SK-N-MC (cell line): ENCODE data around the gene GSG1L.

Experiments
- EZH2 ChIP-seq: fragments of 200-600 bp; sonication (generic); IDR thresholded peaks from one replicate; pipeline ENCODE4 v1.6.1; 2017; ENCODE audit warnings: antibody characterized with exemption
- FOXP2 ChIP-seq: optimal IDR thresholded peaks from 2 replicates; pipeline ENCODE3; 2011; ENCODE audit warnings: mild to moderate bottlenecking, moderate library complexity; ENCODE audit not compliant: insufficient read depth; ENCODE audit errors: extremely low read length, control extremely low read depth
- POLR2AphosphoS5 ChIP-seq: IDR thresholded peaks from 2 replicates; pipeline ENCODE4 v1.6.1; 2012; ENCODE audit warnings: mild to moderate bottlenecking, low read depth, low read length, borderline replicate concordance

- TF ChIP-seq POLR2AphosphoS5 = no peak
- no peak for TF ChIP-seq EZH2
- no peak for TF ChIP-seq FOXP2
Observed at GRCh38 chr16:28105297-28105696, 41.8 kb upstream of the GSG1L start.
